IMR-90 (cell line): ENCODE data around the gene CAMTA1. TPM values are rescaled to one million over a fixed set of nuclear protein-coding genes. Genes with fewer than 3 reads are reported as not detected.

Experiments
- ATAC-seq: fragments of 200-7000 bp; cut with Tn5 transposase; 2 replicates; pipeline ENCODE4 v1.9.1; 2020; ENCODE audit warnings: low read depth, mild to moderate bottlenecking, moderate library complexity
- BruUV-seq: library from RNA; stranded (reverse); fragments of 400-500 nt; replicated peaks from 2 replicates; lab custom pipeline; 2021; lab: Mats Ljungman, UMichigan
- CTCF ChIA-PET: fragments of 300-600 bp; formaldehyde crosslinking; extraction: SDS; loops from one replicate; lab custom pipeline; 2021; ENCODE audit warnings: antibody characterized with exemption; lab: Yijun Ruan, JAX
- POLR2A ChIA-PET: fragments of 300-600 bp; sonication (Branson Sonifier 250); formaldehyde crosslinking; loops from one replicate; lab custom pipeline; 2022; ENCODE audit warnings: antibody characterized with exemption; ENCODE audit not compliant: unreplicated experiment; lab: Charles Lee
- DNase-seq: peaks from one replicate; pipeline ENCODE4 v3.0.0; 2013
- H2AFZ ChIP-seq: replicated peaks from 2 replicates; pipeline ENCODE3; 2013; ENCODE audit warnings: low read length, mild to moderate bottlenecking; ENCODE audit not compliant: poor library complexity
- H2AK5ac ChIP-seq: 2 replicates; pipeline ENCODE4 v1.6.1; 2013; ENCODE audit warnings: low read depth, low read length, inconsistent platforms
- H2AK9ac ChIP-seq: replicated peaks from 2 replicates; pipeline ENCODE3; 2013; ENCODE audit warnings: mild to moderate bottlenecking, low read depth, low read length, moderate library complexity; ENCODE audit not compliant: poor library complexity
- H2BK120ac ChIP-seq: 2 replicates; pipeline ENCODE4 v1.6.1; 2013; ENCODE audit warnings: low read depth, low read length, inconsistent platforms
- H2BK15ac ChIP-seq: 3 replicates; pipeline ENCODE4 v1.6.1; 2013; ENCODE audit warnings: low read depth, low read length, inconsistent platforms
- H2BK20ac ChIP-seq: 2 replicates; pipeline ENCODE4 v1.6.1; 2013; ENCODE audit warnings: low read depth, mild to moderate bottlenecking, inconsistent platforms, low read length, moderate library complexity
- H2BK5ac ChIP-seq: 2 replicates; pipeline ENCODE4 v1.6.1; 2013; ENCODE audit warnings: mild to moderate bottlenecking, low read depth, low read length, inconsistent platforms; ENCODE audit not compliant: poor library complexity, severe bottlenecking
- H3K14ac ChIP-seq: replicated peaks from 2 replicates; pipeline ENCODE4 v1.6.1; 2013; ENCODE audit warnings: low read depth, low read length, inconsistent platforms
- H3K18ac ChIP-seq: 2 replicates; pipeline ENCODE4 v1.6.1; 2013; ENCODE audit warnings: low read depth, low read length, control low read depth
- H3K23ac ChIP-seq: 2 replicates; pipeline ENCODE4 v1.6.1; 2013; ENCODE audit warnings: low read depth, low read length, inconsistent platforms
- H3K27ac ChIP-seq: 2 replicates; pipeline ENCODE4 v1.5.1; 2013; ENCODE audit warnings: mild to moderate bottlenecking, control low read depth, low read length; ENCODE audit not compliant: insufficient read depth
- H3K27me3 ChIP-seq: 2 replicates; pipeline ENCODE4 v1.6.1; 2013; ENCODE audit warnings: low read length; ENCODE audit not compliant: control insufficient read depth, insufficient read depth
- H3K36me3 ChIP-seq: 2 replicates; pipeline ENCODE4 v1.6.1; 2013; ENCODE audit warnings: low read length, mixed read lengths; ENCODE audit not compliant: control insufficient read depth, insufficient read depth
- H3K4ac ChIP-seq: 2 replicates; pipeline ENCODE4 v1.6.1; 2013; ENCODE audit warnings: low read depth, low read length, inconsistent platforms
- H3K4me1 ChIP-seq: 2 replicates; pipeline ENCODE4 v1.6.1; 2013; ENCODE audit warnings: low read length, mixed read lengths; ENCODE audit not compliant: control insufficient read depth, insufficient read depth
- H3K4me2 ChIP-seq: 2 replicates; pipeline ENCODE4 v1.6.1; 2013; ENCODE audit warnings: low read depth, mild to moderate bottlenecking, control low read depth, low read length, moderate library complexity
- H3K4me3 ChIP-seq: 2 replicates; pipeline ENCODE4 v1.5.1; 2013; ENCODE audit warnings: low read depth, mild to moderate bottlenecking, control low read depth, low read length, moderate library complexity; ENCODE audit not compliant: insufficient read depth
- H3K56ac ChIP-seq: 2 replicates; pipeline ENCODE4 v1.6.1; 2013; ENCODE audit warnings: low read length, inconsistent platforms; ENCODE audit not compliant: insufficient read depth; ENCODE audit errors: extremely low read depth
- H3K79me1 ChIP-seq, 2 experiments: 2 replicates each; pipeline ENCODE4 v1.6.1; 2013; ENCODE audit warnings: low read length in 2 of 2, inconsistent platforms in 1 of 2, low read depth in 1 of 2
- H3K9ac ChIP-seq: 2 replicates; pipeline ENCODE4 v1.6.1; 2013; ENCODE audit warnings: low read depth, low read length, control low read depth
- H3K9me1 ChIP-seq: 2 replicates; pipeline ENCODE4 v1.6.1; 2013; ENCODE audit warnings: low read length, inconsistent platforms; ENCODE audit not compliant: insufficient read depth
- H3K9me3 ChIP-seq: 2 replicates; pipeline ENCODE4 v1.6.1; 2013; ENCODE audit warnings: low read length; ENCODE audit not compliant: control insufficient read depth, insufficient read depth
- H4K20me1 ChIP-seq: 2 replicates; pipeline ENCODE4 v1.6.1; 2013; ENCODE audit warnings: low read length, inconsistent platforms; ENCODE audit not compliant: insufficient read depth
- H4K5ac ChIP-seq: 2 replicates; pipeline ENCODE4 v1.6.1; 2013; ENCODE audit warnings: mild to moderate bottlenecking, low read depth, low read length, control low read depth
- H4K8ac ChIP-seq, 2 experiments: 2 replicates each; pipeline ENCODE4 v1.6.1; 2013; ENCODE audit warnings: low read depth in 2 of 2, low read length in 2 of 2, control low read depth in 1 of 2, inconsistent platforms in 1 of 2
- H4K91ac ChIP-seq: 2 replicates; pipeline ENCODE4 v1.6.1; 2013; ENCODE audit warnings: low read depth, low read length, inconsistent platforms; ENCODE audit not compliant: insufficient read depth
- BHLHE40 ChIP-seq: fragments of 150-350 bp; IDR thresholded peaks from 2 replicates; pipeline ENCODE4 v1.6.1; 2016; ENCODE audit warnings: mild to moderate bottlenecking, low read depth, low read length
- CEBPB ChIP-seq: IDR thresholded peaks from 2 replicates; pipeline ENCODE4 v1.6.1; 2012; ENCODE audit warnings: low read depth, low read length, improper control_type of control experiment
- CHD1 ChIP-seq: IDR thresholded peaks from 2 replicates; pipeline ENCODE4 v1.6.1; 2012; ENCODE audit warnings: low read depth, low read length, improper control_type of control experiment
- FOS ChIP-seq: fragments of 150-350 bp; IDR thresholded peaks from 2 replicates; pipeline ENCODE4 v1.6.1; 2016; ENCODE audit warnings: low read depth, low read length
- MAFK ChIP-seq: IDR thresholded peaks from 2 replicates; pipeline ENCODE4 v1.6.1; 2012; ENCODE audit warnings: low read depth, low read length, improper control_type of control experiment
- MAZ ChIP-seq: IDR thresholded peaks from 2 replicates; pipeline ENCODE4 v1.6.1; 2012; ENCODE audit warnings: low read depth, mild to moderate bottlenecking, low read length, improper control_type of control experiment, moderate library complexity, borderline replicate concordance
- MXI1 ChIP-seq: IDR thresholded peaks from 2 replicates; pipeline ENCODE4 v1.6.1; 2012; ENCODE audit warnings: low read depth, mild to moderate bottlenecking, low read length, moderate library complexity, borderline replicate concordance
- NFE2L2 ChIP-seq: fragments of 150-350 bp; IDR thresholded peaks from 2 replicates; pipeline ENCODE4 v1.6.1; 2016; ENCODE audit warnings: low read depth, mild to moderate bottlenecking, low read length
- RAD21 ChIP-seq: IDR thresholded peaks from 2 replicates; pipeline ENCODE4 v1.6.1; 2012; ENCODE audit warnings: low read length, improper control_type of control experiment
- RCOR1 ChIP-seq: IDR thresholded peaks from 2 replicates; pipeline ENCODE4 v1.6.1; 2012; ENCODE audit warnings: mild to moderate bottlenecking, low read length, improper control_type of control experiment; ENCODE audit not compliant: insufficient replicate concordance
- RFX5 ChIP-seq: IDR thresholded peaks from 2 replicates; pipeline ENCODE4 v1.8.0; 2012; ENCODE audit warnings: low read depth, mild to moderate bottlenecking, low read length, moderate library complexity
- SMC3 ChIP-seq: fragments of 150-350 bp; IDR thresholded peaks from 2 replicates; pipeline ENCODE4 v1.6.1; 2016; ENCODE audit warnings: low read depth, mild to moderate bottlenecking, antibody characterized with exemption, low read length, moderate library complexity
- WGBS, 2 experiments: methylation state at CpG; one replicate each; pipeline versions ENCODE4 v1.1.5 to v1.1.7; 2013; ENCODE audit warnings: missing lambda C conversion rate in 2 of 2; ENCODE audit not compliant: insufficient read length in 1 of 2; ENCODE audit errors: extremely low coverage in 2 of 2; 5-methylcytosine and 5-hydroxymethylcytosine counted together
- dilution Hi-C: fragments of 300-500 bp; cut with HindIII; formaldehyde crosslinking; loops from one replicate; pipeline ENCODE4 v1.14.3; 2018; ENCODE audit warnings: low sequenced_read_pairs; ENCODE audit not compliant: unreplicated experiment
- in situ Hi-C: fragments of 300-500 bp; cut with MboI; formaldehyde crosslinking; loops from 3 replicates; pipeline ENCODE4 v1.14.3; 2019; ENCODE audit warnings: low sequenced_read_pairs, inconsistent platforms, mixed read lengths
- intact Hi-C: fragments of 100-400 bp; cut with micrococcal nuclease; formaldehyde crosslinking; loops from 2 replicates; pipeline ENCODE4 v1.10.0; 2022
- polyA plus RNA-seq, 3 experiments: library from polyadenylated mRNA; depleted of rRNA; stranded (reverse); fragments of >200 nt; gene quantifications; 2 replicates each; pipeline ENCODE4 v1.2.3, GENCODE V29; 2012; ENCODE audit warnings: low replicate concordance in 1 of 3
- total RNA-seq: library from RNA; depleted of rRNA; stranded (reverse); fragments of >200 nt; gene quantifications from 2 replicates; pipeline ENCODE4 v1.2.3, GENCODE V29; 2012
- TF ChIP-seq, protein P1 (sequence below): fragments of 150-350 bp; IDR thresholded peaks from 2 replicates; pipeline ENCODE4 v1.6.1; 2016; ENCODE audit warnings: low read depth, mild to moderate bottlenecking, low read length, moderate library complexity, borderline replicate concordance
- TF ChIP-seq, protein P2 (sequence below): conservative IDR thresholded peaks from 2 replicates; pipeline ENCODE4 v1.5.1; 2012; ENCODE audit warnings: mild to moderate bottlenecking, low read depth, low read length, improper control_type of control experiment

The CAMTA1 gene
- total and polyA plus RNA-seq, 2 of the 4 experiments (the other 2 are of a cell fraction) = 35.5 to 74.3 TPM

DNA sequence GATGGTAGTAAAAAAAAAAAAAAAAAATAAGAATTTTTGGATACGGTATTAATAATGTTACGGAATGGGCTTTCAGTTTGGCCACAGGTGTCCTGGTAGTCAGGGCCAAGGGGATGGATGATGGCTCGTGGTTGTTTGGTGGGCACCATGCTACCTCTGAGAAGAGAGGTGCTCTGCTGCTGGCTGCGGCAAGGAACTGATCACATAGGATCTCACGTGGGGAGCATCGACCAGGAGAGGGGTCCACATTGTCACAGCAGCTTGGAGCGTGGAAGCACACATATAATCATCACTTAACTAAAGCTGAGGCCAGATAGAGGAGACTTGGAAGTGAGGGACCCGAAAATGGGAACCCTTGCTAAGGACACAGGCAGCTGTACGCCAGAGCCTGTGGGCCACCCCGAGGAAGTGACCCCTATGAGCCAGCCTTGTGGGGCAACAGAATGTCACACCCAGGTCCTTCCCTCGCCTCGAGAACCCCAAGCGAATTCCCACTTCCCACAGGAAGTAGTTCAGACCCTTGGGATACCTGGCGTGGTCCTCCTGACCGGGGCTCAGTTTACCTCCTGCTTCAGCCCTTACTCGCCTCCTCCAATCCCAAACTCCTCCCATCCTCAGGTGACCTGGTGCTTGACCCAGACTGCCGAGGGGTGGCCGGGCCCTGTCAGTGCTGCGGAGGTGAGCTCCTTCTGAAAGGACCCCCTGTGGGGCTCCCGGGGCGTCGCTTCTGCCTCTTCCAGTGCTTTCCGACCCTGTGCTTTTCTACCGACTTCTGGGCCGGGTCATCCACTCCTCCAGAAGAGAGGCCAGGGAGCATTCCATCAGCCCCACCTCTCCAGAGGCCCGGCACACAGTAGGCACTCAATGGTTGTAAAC is 222.0 kb downstream of the CAMTA1 start:
- CTCF ChIA-PET = no interaction called here
- in situ Hi-C loops = no loop called here
- 86% methylated on average over 5 of the region's 26 CpGs; no CpG with 5 or more reads in 1 of the 2 experiments for WGBS, 2 experiments

More for the DNA sequence above, 222.0 kb downstream of the CAMTA1 start:
- Histone ChIP-seq H3K79me1 (no peaks in the 10 kb centered on the region), H3K4me2 (no peak overlapping the region), H3K27ac (no peak overlapping the region), H3K23ac (no peak overlapping the region), H3K18ac (no peak overlapping the region), H4K8ac (no peak overlapping the region), H2AFZ (no peak overlapping the region), H2BK20ac (no peak overlapping the region), H3K36me3 (no peaks in the 10 kb centered on the region), H4K5ac (no peak overlapping the region), H3K4me3 (no peak overlapping the region), H3K9me3 (no peaks in the 10 kb centered on the region), H3K27me3 (peaks cover 25% of the 10 kb centered on the region), H3K9ac (no peak overlapping the region), H4K20me1 (no peaks in the 10 kb centered on the region), H4K91ac (no peak overlapping the region), H3K4me1 (no peaks in the 10 kb centered on the region), H3K4ac (no peak overlapping the region), H3K14ac (no peak overlapping the region), H2BK5ac (no peak overlapping the region), H3K9me1 (no peaks in the 10 kb centered on the region), H2AK9ac (no peak overlapping the region), H2AK5ac (no peak overlapping the region), H2BK120ac (no peak overlapping the region), H3K56ac (no peak overlapping the region), H2BK15ac (no peak overlapping the region)
- ATAC-seq = no peak
- DNase-seq = no peak
- dilution Hi-C loops (no loop called here), intact Hi-C loops (no loop called here)
- POLR2A ChIA-PET = no interaction called here
- no TSS peak for BruUV-seq
- TF ChIP-seq RAD21 (no peak), RFX5 (no peak), NFE2L2 (no peak), MXI1 (no peak), RCOR1 (no peak), BHLHE40 (no peak), MAZ (no peak), MAFK (no peak), SMC3 (no peak), CHD1 (no peak), FOS (no peak), CEBPB (no peak)
- TF ChIP-seq, protein P1, sequence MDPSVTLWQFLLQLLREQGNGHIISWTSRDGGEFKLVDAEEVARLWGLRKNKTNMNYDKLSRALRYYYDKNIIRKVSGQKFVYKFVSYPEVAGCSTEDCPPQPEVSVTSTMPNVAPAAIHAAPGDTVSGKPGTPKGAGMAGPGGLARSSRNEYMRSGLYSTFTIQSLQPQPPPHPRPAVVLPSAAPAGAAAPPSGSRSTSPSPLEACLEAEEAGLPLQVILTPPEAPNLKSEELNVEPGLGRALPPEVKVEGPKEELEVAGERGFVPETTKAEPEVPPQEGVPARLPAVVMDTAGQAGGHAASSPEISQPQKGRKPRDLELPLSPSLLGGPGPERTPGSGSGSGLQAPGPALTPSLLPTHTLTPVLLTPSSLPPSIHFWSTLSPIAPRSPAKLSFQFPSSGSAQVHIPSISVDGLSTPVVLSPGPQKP = no peak
- TF ChIP-seq, protein P2, sequence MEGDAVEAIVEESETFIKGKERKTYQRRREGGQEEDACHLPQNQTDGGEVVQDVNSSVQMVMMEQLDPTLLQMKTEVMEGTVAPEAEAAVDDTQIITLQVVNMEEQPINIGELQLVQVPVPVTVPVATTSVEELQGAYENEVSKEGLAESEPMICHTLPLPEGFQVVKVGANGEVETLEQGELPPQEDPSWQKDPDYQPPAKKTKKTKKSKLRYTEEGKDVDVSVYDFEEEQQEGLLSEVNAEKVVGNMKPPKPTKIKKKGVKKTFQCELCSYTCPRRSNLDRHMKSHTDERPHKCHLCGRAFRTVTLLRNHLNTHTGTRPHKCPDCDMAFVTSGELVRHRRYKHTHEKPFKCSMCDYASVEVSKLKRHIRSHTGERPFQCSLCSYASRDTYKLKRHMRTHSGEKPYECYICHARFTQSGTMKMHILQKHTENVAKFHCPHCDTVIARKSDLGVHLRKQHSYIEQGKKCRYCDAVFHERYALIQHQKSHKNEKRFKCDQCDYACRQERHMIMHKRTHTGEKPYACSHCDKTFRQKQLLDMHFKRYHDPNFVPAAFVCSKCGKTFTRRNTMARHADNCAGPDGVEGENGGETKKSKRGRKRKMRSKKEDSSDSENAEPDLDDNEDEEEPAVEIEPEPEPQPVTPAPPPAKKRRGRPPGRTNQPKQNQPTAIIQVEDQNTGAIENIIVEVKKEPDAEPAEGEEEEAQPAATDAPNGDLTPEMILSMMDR = no peak
